ENCODE data around the gene MICAL3. TPM values are rescaled to one million over a fixed set of nuclear protein-coding genes. Genes with fewer than 3 reads are reported as not detected.

Gene MICAL3
- polyA plus RNA-seq, 1 of the 3 experiments (the other 2 are of a cell fraction), result 83.1 TPM

DNA sequence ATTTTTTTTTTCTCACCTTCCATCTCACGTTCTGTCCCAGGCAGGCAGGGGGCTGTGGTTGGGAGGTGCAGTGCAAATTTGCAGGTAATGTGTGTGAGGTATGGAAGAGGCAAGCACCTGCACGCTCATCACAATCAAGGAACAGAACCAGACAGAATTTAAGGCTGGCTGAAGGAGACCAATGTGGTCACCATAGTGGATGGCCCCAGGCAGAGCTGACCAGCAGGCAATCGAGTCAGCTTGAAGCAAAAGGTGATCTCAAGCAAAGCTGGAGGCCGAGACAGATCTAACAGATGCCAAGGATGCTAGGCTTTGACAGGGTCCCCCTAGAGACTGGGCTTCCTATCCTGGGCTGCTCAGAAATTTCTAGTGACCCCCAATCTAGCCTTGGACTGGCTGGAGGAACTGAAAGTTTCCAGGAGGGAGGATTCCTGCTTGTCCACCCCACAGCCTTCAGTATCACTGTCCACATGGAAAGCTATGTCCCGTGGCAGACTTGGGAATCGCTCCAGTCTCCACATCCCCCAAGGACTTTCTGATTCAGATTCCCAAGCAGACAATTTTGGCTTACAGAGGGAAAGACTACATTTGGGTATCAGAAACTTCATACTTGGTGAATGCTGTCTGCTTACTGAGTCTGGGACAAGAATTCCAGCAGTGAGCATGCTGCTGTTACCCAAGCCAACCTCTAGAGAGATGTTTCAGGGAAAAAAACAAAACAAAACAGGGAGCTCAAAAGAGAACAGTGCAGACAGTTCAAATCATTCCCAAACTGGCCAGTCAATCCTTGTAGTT is 9.0 kb upstream of the MICAL3 start:
- Histone ChIP-seq H3K27me3 (ENCODE audit: insufficient read depth) (no peaks in the 10 kb centered on the region), H4K20me1 (ENCODE audit: insufficient read depth) (no peaks in the 10 kb centered on the region), H3F3A (replicated peaks; ENCODE audit: insufficient read depth) (peaks cover 19% of the 10 kb centered on the region), H3K4me3 (ENCODE audit: low read depth in 2 of 2, low read length in 1 of 2) (no peak overlapping the region), H3K9me2 (no peaks in the 10 kb centered on the region), H3K9me3 (no peaks in the 10 kb centered on the region), H3K4me1 (ENCODE audit: control insufficient read depth in 1 of 2, insufficient read depth in 2 of 2, low read depth in 1 of 2, low read length in 1 of 2) (peaks cover 11 to 16% of the 10 kb centered on the region in 2 experiments; a peak in 3 of 4 replicates), H3K36me3 (replicated peaks in 1 of 2; ENCODE audit: control insufficient read depth in 1 of 2, insufficient read depth in 2 of 2, low read length in 1 of 2) (no peaks in the 10 kb centered on the region), H3K79me2 (ENCODE audit: insufficient read depth) (no peaks in the 10 kb centered on the region), H3K9ac (no peak overlapping the region; the same call in 1 of the 2 replicates), H2AFZ (ENCODE audit: low read depth) (no peak overlapping the region), H3K27ac (ENCODE audit: low read depth in 2 of 2, low read length in 1 of 2) (peak overlapping the region; percentile 77 to 93; a peak in 3 of 4 replicates), H3K4me2 (peak overlapping the region; percentile 70)
- 77% methylated on average over 4 of the region's 6 CpGs for WGBS (ENCODE audit: low lambda C conversion rate)
- ChIA-PET CTCF (interaction anchor here (0.8 to 2.3 kb wide), 5 partner anchors 10 to 203 kb away, joined by 3 to 7 read pairs (median 3); no protein-coding TSS in a partner anchor), POLR2A (no interaction called here)
- TF ChIP-seq, protein P1, sequence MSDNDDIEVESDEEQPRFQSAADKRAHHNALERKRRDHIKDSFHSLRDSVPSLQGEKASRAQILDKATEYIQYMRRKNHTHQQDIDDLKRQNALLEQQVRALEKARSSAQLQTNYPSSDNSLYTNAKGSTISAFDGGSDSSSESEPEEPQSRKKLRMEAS (IDR thresholded peaks at IDR 0.05; ENCODE audit: low read depth), result 0 out of 2 replicates have a peak, but pooled peaks have one; percentile 18
- TF ChIP-seq EP300 (IDR thresholded peaks at IDR 0.05; ENCODE audit: borderline replicate concordance in 1 of 2, low read depth in 1 of 2, low read length in 1 of 2), result no peak
- no peak for DNase-seq

DNA sequence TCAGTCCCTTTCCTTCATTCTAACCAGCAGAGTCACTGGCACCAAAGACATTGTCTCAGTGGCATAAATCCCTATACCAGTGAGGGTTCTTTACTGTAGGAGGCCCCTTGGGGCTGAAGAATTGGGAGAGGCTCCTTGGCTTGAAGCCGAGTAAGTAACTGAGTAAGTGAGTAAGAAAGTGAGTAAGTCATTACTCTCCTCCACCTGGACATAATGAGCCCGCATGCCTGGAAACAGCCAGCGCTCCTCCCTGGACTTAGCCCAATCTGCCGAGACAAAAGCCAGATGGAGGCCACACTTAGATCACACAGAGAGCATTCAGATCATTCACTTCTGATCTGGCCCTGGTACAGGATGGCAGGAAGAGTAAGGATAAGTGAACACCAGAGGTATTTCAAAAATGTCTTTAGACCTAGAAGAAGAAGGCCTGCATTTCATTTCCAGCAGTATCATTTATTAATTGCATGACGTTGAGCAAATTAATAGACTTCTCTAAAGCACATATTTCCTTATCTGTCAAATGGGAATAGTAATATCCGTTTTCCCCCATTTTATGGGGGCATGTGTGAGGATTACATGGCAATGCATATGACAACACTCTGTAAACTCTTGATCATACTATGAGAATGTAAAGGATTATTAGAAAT is 8.2 kb upstream of the MICAL3 start:
- H3K4me1 ChIP-seq (ENCODE audit: control insufficient read depth in 1 of 2, insufficient read depth in 2 of 2, low read depth in 1 of 2, low read length in 1 of 2), result peaks cover 11 to 16% of the 10 kb centered on the region in 2 experiments; a peak in 3 of 4 replicates
- H3K79me2 ChIP-seq (ENCODE audit: insufficient read depth), result no peaks in the 10 kb centered on the region
- H3K36me3 ChIP-seq (replicated peaks in 1 of 2; ENCODE audit: control insufficient read depth in 1 of 2, insufficient read depth in 2 of 2, low read length in 1 of 2), result no peaks in the 10 kb centered on the region
- no peaks in the 10 kb centered on the region for H4K20me1 ChIP-seq (ENCODE audit: insufficient read depth)
- WGBS (ENCODE audit: low lambda C conversion rate), result 9% methylated on average over 6 of the region's 6 CpGs
- no peak overlapping the region for H2AFZ ChIP-seq (ENCODE audit: low read depth)
- peak overlapping the region; percentile 58 for H3K9ac ChIP-seq
- H3K4me2 ChIP-seq, result peak overlapping the region; percentile 70
- peak overlapping the region; percentile 82 to 93; a peak in 3 of 4 replicates for H3K27ac ChIP-seq (ENCODE audit: low read depth in 2 of 2, low read length in 1 of 2)
- CTCF ChIA-PET, result no interaction called here
- H3F3A ChIP-seq (replicated peaks; ENCODE audit: insufficient read depth), result peaks cover 19% of the 10 kb centered on the region
- 0 out of 4 replicates have a peak overlapping the region, but pooled peaks of 1 of the 2 experiments have one; percentile 26 for H3K4me3 ChIP-seq (ENCODE audit: low read depth in 2 of 2, low read length in 1 of 2)
- H3K27me3 ChIP-seq (ENCODE audit: insufficient read depth), result no peaks in the 10 kb centered on the region
- H3K9me3 ChIP-seq, result no peaks in the 10 kb centered on the region
- no peak for DNase-seq
- no peaks in the 10 kb centered on the region for H3K9me2 ChIP-seq
- POLR2A ChIA-PET, result no interaction called here
- no peak for TF ChIP-seq MXI1 (IDR thresholded peaks at IDR 0.05; ENCODE audit: low read depth, low read length)
- TF ChIP-seq ELF1 (IDR thresholded peaks at IDR 0.05), result peak; percentile 58; the same call in 1 of the 2 replicates
- peak; percentile 91; the same call in 1 of the 2 replicates for TF ChIP-seq RXRA (IDR thresholded peaks at IDR 0.05; ENCODE audit: borderline replicate concordance, low read depth)
- peak; percentile 99 for TF ChIP-seq NFIC (IDR thresholded peaks at IDR 0.05; ENCODE audit: borderline replicate concordance)
- 0 out of 2 replicates have a peak, but pooled peaks have one; percentile 28 for TF ChIP-seq GABPA (IDR thresholded peaks at IDR 0.05; ENCODE audit: low read depth)
- no peak for TF ChIP-seq RFX5 (IDR thresholded peaks at IDR 0.05; ENCODE audit: low read length)
- peak; percentile 95 for TF ChIP-seq POLR2AphosphoS5 (IDR thresholded peaks at IDR 0.05; ENCODE audit: low read depth, low read length)
- no peak for TF ChIP-seq EZH2phosphoT487 (IDR thresholded peaks at IDR 0.05; ENCODE audit: borderline replicate concordance, low read depth)
- TF ChIP-seq NRF1 (IDR thresholded peaks at IDR 0.05; ENCODE audit: low read depth, low read length), result no peak
- no peak for TF ChIP-seq YY1 (IDR thresholded peaks at IDR 0.05; ENCODE audit: low read depth)
- no peak for TF ChIP-seq FOXJ3 (CRISPR knock-in tag; IDR thresholded peaks at IDR 0.05)
- TF ChIP-seq SMC3 (IDR thresholded peaks at IDR 0.05; ENCODE audit: low read depth, low read length), result no peak
- TF ChIP-seq, protein P2, sequence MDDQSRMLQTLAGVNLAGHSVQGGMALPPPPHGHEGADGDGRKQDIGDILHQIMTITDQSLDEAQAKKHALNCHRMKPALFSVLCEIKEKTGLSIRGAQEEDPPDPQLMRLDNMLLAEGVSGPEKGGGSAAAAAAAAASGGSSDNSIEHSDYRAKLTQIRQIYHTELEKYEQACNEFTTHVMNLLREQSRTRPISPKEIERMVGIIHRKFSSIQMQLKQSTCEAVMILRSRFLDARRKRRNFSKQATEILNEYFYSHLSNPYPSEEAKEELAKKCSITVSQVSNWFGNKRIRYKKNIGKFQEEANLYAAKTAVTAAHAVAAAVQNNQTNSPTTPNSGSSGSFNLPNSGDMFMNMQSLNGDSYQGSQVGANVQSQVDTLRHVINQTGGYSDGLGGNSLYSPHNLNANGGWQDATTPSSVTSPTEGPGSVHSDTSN (IDR thresholded peaks at IDR 0.05), result peak; percentile 97
- no peak for TF ChIP-seq RAD21 (IDR thresholded peaks at IDR 0.05; ENCODE audit: low read length)
- TF ChIP-seq, protein P3, sequence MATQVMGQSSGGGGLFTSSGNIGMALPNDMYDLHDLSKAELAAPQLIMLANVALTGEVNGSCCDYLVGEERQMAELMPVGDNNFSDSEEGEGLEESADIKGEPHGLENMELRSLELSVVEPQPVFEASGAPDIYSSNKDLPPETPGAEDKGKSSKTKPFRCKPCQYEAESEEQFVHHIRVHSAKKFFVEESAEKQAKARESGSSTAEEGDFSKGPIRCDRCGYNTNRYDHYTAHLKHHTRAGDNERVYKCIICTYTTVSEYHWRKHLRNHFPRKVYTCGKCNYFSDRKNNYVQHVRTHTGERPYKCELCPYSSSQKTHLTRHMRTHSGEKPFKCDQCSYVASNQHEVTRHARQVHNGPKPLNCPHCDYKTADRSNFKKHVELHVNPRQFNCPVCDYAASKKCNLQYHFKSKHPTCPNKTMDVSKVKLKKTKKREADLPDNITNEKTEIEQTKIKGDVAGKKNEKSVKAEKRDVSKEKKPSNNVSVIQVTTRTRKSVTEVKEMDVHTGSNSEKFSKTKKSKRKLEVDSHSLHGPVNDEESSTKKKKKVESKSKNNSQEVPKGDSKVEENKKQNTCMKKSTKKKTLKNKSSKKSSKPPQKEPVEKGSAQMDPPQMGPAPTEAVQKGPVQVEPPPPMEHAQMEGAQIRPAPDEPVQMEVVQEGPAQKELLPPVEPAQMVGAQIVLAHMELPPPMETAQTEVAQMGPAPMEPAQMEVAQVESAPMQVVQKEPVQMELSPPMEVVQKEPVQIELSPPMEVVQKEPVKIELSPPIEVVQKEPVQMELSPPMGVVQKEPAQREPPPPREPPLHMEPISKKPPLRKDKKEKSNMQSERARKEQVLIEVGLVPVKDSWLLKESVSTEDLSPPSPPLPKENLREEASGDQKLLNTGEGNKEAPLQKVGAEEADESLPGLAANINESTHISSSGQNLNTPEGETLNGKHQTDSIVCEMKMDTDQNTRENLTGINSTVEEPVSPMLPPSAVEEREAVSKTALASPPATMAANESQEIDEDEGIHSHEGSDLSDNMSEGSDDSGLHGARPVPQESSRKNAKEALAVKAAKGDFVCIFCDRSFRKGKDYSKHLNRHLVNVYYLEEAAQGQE (IDR thresholded peaks at IDR 0.05; ENCODE audit: low read depth, low read length), result peak; percentile 64
- TF ChIP-seq MEF2A (IDR thresholded peaks at IDR 0.05; ENCODE audit: borderline replicate concordance, low read depth), result peak; percentile 75; the same call in 1 of the 2 replicates
- TF ChIP-seq, protein P4, sequence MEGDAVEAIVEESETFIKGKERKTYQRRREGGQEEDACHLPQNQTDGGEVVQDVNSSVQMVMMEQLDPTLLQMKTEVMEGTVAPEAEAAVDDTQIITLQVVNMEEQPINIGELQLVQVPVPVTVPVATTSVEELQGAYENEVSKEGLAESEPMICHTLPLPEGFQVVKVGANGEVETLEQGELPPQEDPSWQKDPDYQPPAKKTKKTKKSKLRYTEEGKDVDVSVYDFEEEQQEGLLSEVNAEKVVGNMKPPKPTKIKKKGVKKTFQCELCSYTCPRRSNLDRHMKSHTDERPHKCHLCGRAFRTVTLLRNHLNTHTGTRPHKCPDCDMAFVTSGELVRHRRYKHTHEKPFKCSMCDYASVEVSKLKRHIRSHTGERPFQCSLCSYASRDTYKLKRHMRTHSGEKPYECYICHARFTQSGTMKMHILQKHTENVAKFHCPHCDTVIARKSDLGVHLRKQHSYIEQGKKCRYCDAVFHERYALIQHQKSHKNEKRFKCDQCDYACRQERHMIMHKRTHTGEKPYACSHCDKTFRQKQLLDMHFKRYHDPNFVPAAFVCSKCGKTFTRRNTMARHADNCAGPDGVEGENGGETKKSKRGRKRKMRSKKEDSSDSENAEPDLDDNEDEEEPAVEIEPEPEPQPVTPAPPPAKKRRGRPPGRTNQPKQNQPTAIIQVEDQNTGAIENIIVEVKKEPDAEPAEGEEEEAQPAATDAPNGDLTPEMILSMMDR (IDR thresholded peaks at IDR 0.05), result no peak
